ENCODE data around the gene ARHGAP23.
A peak's percentile ranks its signal among the peaks of the same experiment; 100 is the strongest.

Gene ARHGAP23

DNA sequence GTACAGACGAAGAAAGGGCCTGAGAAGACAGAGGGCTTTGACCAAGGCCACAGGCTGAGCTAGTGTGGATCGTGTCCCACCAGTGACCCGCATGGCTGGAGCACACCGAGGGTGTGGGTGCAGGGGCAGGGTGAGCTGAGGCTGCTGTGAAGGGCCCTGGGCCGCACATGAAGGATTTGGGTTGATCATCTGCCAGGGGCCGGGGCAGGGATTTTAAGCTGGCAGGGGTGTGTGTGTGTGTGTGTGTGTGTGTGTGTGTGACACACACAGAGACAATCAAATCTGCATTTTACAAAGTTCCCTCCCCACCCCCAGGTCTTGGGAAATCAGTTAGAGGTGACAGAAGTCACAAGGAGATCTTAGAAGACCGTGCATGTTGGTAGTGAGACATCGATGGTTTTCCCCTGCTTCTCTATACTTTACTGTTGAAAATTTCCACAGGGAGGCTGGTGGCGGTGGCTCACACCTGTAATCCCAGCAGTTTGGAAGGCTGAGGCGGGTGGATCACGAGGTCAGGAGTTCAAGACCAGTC, 112.3 kb downstream of the ARHGAP23 start:
- no peak overlapping the region for H3K4me3 ChIP-seq (ENCODE audit: low read depth, low read length)
- peak; percentile 47 for DNase-seq (ENCODE audit: low read depth)
- no peak for TF ChIP-seq CTCF (IDR thresholded peaks at IDR 0.05; ENCODE audit: insufficient read depth, low read depth, low read length, missing control alignments)

DNA sequence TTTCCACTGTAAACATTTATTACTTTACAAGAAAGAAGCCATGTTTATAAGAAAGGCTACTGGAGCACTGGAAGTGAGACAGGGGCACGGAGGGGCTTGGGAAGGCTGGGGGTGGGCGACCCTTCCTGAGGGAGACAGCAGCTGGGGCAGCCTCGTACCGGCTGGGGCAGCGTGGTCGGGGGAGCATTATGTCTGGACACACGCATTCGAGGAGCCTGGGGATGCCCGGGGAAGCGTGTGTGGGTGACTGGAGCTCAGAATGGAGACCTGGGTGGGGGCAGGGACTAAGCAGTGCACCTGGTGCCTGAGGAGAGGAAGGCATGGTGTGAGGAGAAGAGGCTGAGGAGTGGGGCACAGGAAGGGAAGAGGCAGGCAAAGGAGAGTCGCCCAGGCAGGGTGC, 113.0 kb downstream of the ARHGAP23 start:
- DNase-seq (ENCODE audit: low read depth), result no peak
- no peak overlapping the region for H3K4me3 ChIP-seq (ENCODE audit: low read depth, low read length)
- no peak for TF ChIP-seq CTCF (IDR thresholded peaks at IDR 0.05; ENCODE audit: insufficient read depth, low read depth, low read length, missing control alignments)

DNA sequence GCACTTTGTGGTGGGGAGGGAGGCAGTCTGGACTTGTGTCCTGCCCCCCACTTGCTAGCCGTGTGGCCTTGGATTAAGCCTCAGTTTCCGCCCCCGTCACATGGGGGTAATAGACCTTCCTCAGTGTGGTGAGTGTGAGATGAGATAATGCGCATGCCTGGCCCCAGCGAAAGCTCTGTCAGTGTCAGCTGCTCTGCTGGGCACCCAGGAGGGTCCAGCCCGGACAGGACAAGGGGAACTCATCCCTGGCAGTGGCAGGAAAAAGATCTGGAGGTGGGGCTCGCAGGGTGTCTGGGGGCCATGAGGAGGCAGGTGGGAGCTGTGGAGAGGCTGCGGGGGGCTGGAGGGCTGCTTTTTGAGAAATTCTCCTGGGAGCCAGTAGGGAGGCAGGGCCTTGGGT, 114.0 kb downstream of the ARHGAP23 start:
- H3K4me3 ChIP-seq (ENCODE audit: low read depth, low read length), result no peak overlapping the region
- TF ChIP-seq CTCF (IDR thresholded peaks at IDR 0.05; ENCODE audit: insufficient read depth, low read depth, low read length, missing control alignments), result no peak
- DNase-seq (ENCODE audit: low read depth), result no peak

DNA sequence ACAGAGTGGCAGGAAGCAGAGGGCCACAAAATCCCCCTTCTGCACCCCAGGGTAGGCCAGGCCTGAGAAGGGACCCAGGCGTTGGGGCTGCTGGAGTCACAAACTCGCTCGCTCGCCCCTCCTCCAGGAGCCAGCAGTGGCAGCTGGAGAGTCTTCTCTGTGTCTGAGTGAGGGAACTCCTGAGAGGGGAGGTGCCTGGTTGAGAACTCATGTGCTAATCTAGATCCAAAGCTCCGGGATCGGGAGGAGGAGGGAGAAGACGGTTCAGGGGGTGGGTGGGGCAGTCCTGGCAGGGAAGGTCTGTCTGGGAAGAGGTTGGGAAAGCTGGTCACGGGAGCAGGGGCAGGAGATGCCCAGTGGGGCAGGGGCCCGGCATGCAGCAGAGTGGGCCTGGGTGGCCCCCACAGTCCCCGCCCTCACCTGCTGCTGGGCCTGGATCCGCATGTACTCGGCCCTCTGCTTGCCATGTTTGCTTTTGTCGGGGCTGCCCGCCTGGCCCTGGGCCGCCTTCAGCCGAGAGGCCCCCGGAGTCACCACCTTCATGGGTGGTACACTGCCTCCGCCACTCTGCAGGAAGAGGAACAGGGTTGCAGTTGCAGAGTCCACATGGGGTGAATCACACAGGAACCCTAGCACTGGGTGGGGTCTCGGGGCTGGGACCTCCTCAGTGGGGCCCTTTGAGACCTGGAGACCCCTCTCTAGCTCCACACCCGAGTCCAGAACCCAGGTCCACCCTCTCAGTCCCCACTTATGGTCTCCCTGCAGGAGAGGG, 115.3 kb downstream of the ARHGAP23 start:
- no peak for DNase-seq (ENCODE audit: low read depth)
- no peak overlapping the region for H3K4me3 ChIP-seq (ENCODE audit: low read depth, low read length)
- TF ChIP-seq CTCF (IDR thresholded peaks at IDR 0.05; ENCODE audit: insufficient read depth, low read depth, low read length, missing control alignments), result no peak

DNA sequence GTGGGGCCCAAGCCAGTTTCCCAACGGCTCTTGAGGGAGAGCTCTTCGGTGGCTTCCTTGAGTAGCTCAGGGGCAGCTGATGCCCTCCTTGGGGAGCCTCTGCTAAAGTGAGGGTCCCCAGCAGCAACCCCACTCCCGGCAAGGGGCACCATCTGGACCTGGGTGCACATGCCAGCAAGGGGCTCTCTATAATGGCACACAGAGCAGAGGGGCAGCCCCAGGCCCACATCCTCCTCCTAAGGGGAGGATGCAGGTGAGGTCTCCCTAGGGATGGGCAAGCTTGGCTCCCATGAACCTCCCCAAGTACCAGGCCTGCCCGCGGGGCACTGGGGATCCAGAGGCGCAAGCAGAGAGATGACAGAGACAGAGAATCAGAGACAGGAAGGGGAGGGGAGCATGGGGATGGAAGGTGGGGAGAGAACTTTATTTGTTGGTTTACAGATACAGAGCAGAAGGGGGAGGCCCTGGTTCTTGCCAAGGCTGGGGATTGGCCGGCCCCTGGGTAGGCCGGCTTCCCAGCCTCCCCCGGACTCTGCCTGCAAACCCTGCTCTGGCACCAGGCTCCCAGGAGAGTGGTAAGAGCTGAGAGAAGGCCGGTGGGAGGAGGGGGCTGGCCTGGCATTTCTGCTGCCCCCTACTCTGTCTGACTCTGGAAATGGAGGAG, 116.0 kb downstream of the ARHGAP23 start:
- no peak overlapping the region for H3K4me3 ChIP-seq (ENCODE audit: low read depth, low read length)
- TF ChIP-seq CTCF (IDR thresholded peaks at IDR 0.05; ENCODE audit: insufficient read depth, low read depth, low read length, missing control alignments), result no peak
- DNase-seq (ENCODE audit: low read depth), result no peak

GRCh38 chr17:38544839-38545209, 116.6 kb downstream of the ARHGAP23 start:
- no peak for DNase-seq (ENCODE audit: low read depth)
- TF ChIP-seq CTCF (IDR thresholded peaks at IDR 0.05; ENCODE audit: insufficient read depth, low read depth, low read length, missing control alignments), result no peak
- no peak overlapping the region for H3K4me3 ChIP-seq (ENCODE audit: low read depth, low read length)

All from GM12865 (cell line).